UCSD-AML1 (cell line): ENCODE data around the gene TPI1.
"Not testable (repeated sequence)": the region's sequence is repeated elsewhere in the genome, so short reads cannot be mapped to it uniquely, and the experiment has no call there.

Experiments used
- DNase-seq: peaks from one replicate; lab custom pipeline; 2025; ENCODE audit not compliant: unreplicated experiment; lab: John Stamatoyannopoulos, UW

Gene TPI1

GRCh38 chr12:6868211-6869048 lies 1.1 kb downstream of the TPI1 start:
- DNase-seq = peak; percentile 35

GRCh38 chr12:6869049-6870021 lies 2.0 kb downstream of the TPI1 start:
- peak; percentile 75 for DNase-seq

- not testable (repeated sequence) for DNase-seq
These were observed 3.0 kb downstream of the TPI1 start for GRCh38 chr12:6870304-6870703.

GRCh38 chr12:6871052-6871957 lies 4.0 kb downstream of the TPI1 start:
- peak; percentile 36 for DNase-seq

GRCh38 chr12:6872073-6873048 lies 5.0 kb downstream of the TPI1 start:
- peak; percentile 84 for DNase-seq

- DNase-seq = peak; percentile 99
These were observed 6.0 kb downstream of the TPI1 start, which contains the start of gene SPSB2 for GRCh38 chr12:6873094-6874014. Gene SPSB2 (minus strand): TSS chr12:6873303. CDS start chr12:6872901, 402 bp downstream.

- DNase-seq = not testable (repeated sequence)
These were observed 6.7 kb downstream of the TPI1 start for GRCh38 chr12:6874015-6874368.

GRCh38 chr12:6879824-6880223 lies 12.5 kb downstream of the TPI1 start:
- not testable (repeated sequence) for DNase-seq

- DNase-seq = no peak
These were observed 15.9 kb downstream of the TPI1 start for GRCh38 chr12:6883252-6883651.

- no peak for DNase-seq
These were observed 16.4 kb downstream of the TPI1 start for GRCh38 chr12:6883683-6884082.

GRCh38 chr12:6884539-6884938 lies 17.2 kb downstream of the TPI1 start:
- DNase-seq = no peak

- DNase-seq = not testable (repeated sequence)
These were observed 19.1 kb downstream of the TPI1 start for GRCh38 chr12:6886206-6886999.

- no peak for DNase-seq
These were observed 20.1 kb downstream of the TPI1 start for GRCh38 chr12:6887460-6887859.

- no peak for DNase-seq
These were observed 21.0 kb downstream of the TPI1 start for GRCh38 chr12:6888360-6888759.

- not testable (repeated sequence) for DNase-seq
These were observed 21.5 kb downstream of the TPI1 start for GRCh38 chr12:6888794-6889193.

- not testable (repeated sequence) for DNase-seq
These were observed 22.6 kb downstream of the TPI1 start for GRCh38 chr12:6889775-6890573.
